ENCODE data around the gene CNNM1. TPM values are rescaled to one million over a fixed set of nuclear protein-coding genes. Genes with fewer than 3 reads are reported as not detected.

CNNM1 gene
- total RNA-seq, 1 experiment from 2014 or later = not detected

DNA sequence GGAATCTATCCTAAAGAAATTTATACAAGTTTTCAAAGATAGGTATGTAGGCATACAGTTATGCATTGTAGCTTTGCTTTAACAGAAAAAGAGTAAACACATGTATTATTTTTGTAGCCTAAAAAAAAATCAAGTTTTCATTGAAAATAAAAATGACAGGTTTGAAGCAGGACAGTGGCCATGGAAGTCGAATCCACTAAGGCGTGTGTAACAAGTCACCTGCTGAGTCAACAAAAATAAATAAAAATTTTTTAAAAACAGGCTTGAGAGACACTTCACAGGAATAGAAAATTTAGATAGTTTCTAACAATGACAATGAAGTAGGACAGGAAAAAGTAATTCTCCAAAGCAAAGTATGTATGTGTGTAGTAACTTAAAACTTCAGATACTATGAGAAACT lies 109.7 kb downstream of the CNNM1 start:
- BruUV-seq (replicated peaks) = no TSS peak
- H3F3A ChIP-seq (ENCODE audit: insufficient read depth, low read depth) = no peaks in the 10 kb centered on the region
- CTCF ChIA-PET = no interaction called here
- H3K9me2 ChIP-seq (ENCODE audit: insufficient read depth) = no peaks in the 10 kb centered on the region
- no peaks in the 10 kb centered on the region for H3K27me3 ChIP-seq (ENCODE audit: insufficient read depth, low read depth)
- no peaks in the 10 kb centered on the region for H3K4me1 ChIP-seq (replicated peaks; ENCODE audit: insufficient read depth)
- DNase-seq = no peak
- H4K20me1 ChIP-seq (ENCODE audit: insufficient read depth) = no peaks in the 10 kb centered on the region
- POLR2A ChIA-PET (ENCODE audit: unreplicated experiment) = no interaction called here
- intact Hi-C loops (cut with micrococcal nuclease; ENCODE audit: unreplicated experiment) = loop anchor here (5.0 to 10.0 kb wide), 4 partner anchors 108 to 346 kb away; partner anchors contain the start of gene ABCC2
- H3K4me2 ChIP-seq = no peak overlapping the region
- H2AFZ ChIP-seq = no peak overlapping the region
- no peak overlapping the region for H3K27ac ChIP-seq
- H3K36me3 ChIP-seq (ENCODE audit: low read depth) = no peaks in the 10 kb centered on the region
- H3K9me3 ChIP-seq (ENCODE audit: insufficient read depth, low read depth) = no peaks in the 10 kb centered on the region
- H3K79me2 ChIP-seq (ENCODE audit: low read depth) = no peaks in the 10 kb centered on the region
- no peak overlapping the region for H3K4me3 ChIP-seq
- no peak for TF ChIP-seq EZH2 (IDR thresholded peaks at IDR 0.05; ENCODE audit: low read depth)
- TF ChIP-seq, protein P1, sequence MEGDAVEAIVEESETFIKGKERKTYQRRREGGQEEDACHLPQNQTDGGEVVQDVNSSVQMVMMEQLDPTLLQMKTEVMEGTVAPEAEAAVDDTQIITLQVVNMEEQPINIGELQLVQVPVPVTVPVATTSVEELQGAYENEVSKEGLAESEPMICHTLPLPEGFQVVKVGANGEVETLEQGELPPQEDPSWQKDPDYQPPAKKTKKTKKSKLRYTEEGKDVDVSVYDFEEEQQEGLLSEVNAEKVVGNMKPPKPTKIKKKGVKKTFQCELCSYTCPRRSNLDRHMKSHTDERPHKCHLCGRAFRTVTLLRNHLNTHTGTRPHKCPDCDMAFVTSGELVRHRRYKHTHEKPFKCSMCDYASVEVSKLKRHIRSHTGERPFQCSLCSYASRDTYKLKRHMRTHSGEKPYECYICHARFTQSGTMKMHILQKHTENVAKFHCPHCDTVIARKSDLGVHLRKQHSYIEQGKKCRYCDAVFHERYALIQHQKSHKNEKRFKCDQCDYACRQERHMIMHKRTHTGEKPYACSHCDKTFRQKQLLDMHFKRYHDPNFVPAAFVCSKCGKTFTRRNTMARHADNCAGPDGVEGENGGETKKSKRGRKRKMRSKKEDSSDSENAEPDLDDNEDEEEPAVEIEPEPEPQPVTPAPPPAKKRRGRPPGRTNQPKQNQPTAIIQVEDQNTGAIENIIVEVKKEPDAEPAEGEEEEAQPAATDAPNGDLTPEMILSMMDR (conservative IDR thresholded peaks at IDR 0.05) = no peak

DNA sequence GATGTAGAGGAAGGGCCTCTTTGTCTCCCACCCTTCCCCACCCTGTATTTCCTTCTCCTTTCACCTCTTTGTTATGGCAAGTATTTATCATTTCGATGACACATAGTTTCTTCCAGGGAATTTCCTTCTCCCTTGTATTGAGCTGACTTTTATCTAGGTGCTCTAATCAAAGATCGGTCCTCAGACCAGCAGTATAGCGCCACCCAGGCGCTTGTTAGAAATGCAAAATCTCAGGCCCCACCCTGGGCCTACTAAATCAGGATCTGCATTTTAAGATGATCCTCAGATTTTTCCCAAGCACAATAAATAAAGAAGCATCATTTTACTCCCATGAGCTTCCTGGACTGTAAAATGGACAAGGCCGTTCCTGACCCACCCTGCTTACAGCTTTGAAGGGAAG lies 113.2 kb downstream of the CNNM1 start:
- intact Hi-C loops (cut with micrococcal nuclease; ENCODE audit: unreplicated experiment) = no loop called here
- H3K9me3 ChIP-seq (ENCODE audit: insufficient read depth, low read depth) = no peaks in the 10 kb centered on the region
- H3K27ac ChIP-seq = no peak overlapping the region
- ChIA-PET CTCF (no interaction called here), POLR2A (ENCODE audit: unreplicated experiment) (no interaction called here)
- H3K27me3 ChIP-seq (ENCODE audit: insufficient read depth, low read depth) = no peaks in the 10 kb centered on the region
- no peaks in the 10 kb centered on the region for H3K9me2 ChIP-seq (ENCODE audit: insufficient read depth)
- no peak overlapping the region for H2AFZ ChIP-seq
- H4K20me1 ChIP-seq (ENCODE audit: insufficient read depth) = no peaks in the 10 kb centered on the region
- no peaks in the 10 kb centered on the region for H3K79me2 ChIP-seq (ENCODE audit: low read depth)
- H3K4me1 ChIP-seq (replicated peaks; ENCODE audit: insufficient read depth) = no peaks in the 10 kb centered on the region
- no TSS peak for BruUV-seq (replicated peaks)
- H3F3A ChIP-seq (ENCODE audit: insufficient read depth, low read depth) = no peaks in the 10 kb centered on the region
- TF ChIP-seq, protein P1 (conservative IDR thresholded peaks at IDR 0.05) = no peak
- TF ChIP-seq EZH2 (IDR thresholded peaks at IDR 0.05; ENCODE audit: low read depth) = no peak
- DNase-seq = no peak
- no peak overlapping the region for H3K4me2 ChIP-seq
- no peak overlapping the region for H3K4me3 ChIP-seq
- no peaks in the 10 kb centered on the region for H3K36me3 ChIP-seq (ENCODE audit: low read depth)

DNA sequence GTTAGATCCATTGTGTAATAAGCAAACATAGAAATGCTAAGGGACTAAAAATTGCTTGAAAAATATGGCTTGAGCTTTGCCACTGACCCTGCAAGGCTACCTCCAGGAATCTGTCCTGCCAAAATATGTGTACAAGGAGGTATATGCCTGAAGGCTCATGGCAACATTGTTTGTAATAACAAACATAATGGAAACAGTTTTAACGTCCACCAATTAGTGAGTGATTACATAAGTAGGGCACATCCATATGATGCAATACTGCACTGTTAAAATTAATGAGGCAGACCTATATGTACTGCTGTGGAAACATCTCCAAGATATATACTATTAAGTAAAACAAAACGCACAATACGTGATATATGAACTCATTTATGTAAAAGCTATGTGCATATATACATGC lies 114.3 kb downstream of the CNNM1 start:
- POLR2A ChIA-PET (ENCODE audit: unreplicated experiment) = no interaction called here
- Histone ChIP-seq H3K4me1 (replicated peaks; ENCODE audit: insufficient read depth) (no peaks in the 10 kb centered on the region), H3K27ac (no peak overlapping the region), H3K9me3 (ENCODE audit: insufficient read depth, low read depth) (no peaks in the 10 kb centered on the region), H2AFZ (no peak overlapping the region), H3K79me2 (ENCODE audit: low read depth) (no peaks in the 10 kb centered on the region), H3F3A (ENCODE audit: insufficient read depth, low read depth) (no peaks in the 10 kb centered on the region), H3K4me3 (no peak overlapping the region), H3K27me3 (ENCODE audit: insufficient read depth, low read depth) (0 out of 2 replicates have a peak, but pooled peaks cover under 1% of the 10 kb centered on the region), H4K20me1 (ENCODE audit: insufficient read depth) (no peaks in the 10 kb centered on the region), H3K9me2 (ENCODE audit: insufficient read depth) (no peaks in the 10 kb centered on the region), H3K36me3 (ENCODE audit: low read depth) (no peaks in the 10 kb centered on the region), H3K4me2 (no peak overlapping the region)
- CTCF ChIA-PET = interaction anchor here (0.7 kb wide), 1 partner anchor 1179 kb away, joined by 3 read pairs; no protein-coding TSS in a partner anchor
- TF ChIP-seq, protein P1 (conservative IDR thresholded peaks at IDR 0.05) = no peak
- no peak for TF ChIP-seq EZH2 (IDR thresholded peaks at IDR 0.05; ENCODE audit: low read depth)
- DNase-seq = no peak
- BruUV-seq (replicated peaks) = no TSS peak
- intact Hi-C loops (cut with micrococcal nuclease; ENCODE audit: unreplicated experiment) = no loop called here

Other genes starting within 250 kb of the CNNM1 start
- gene HPSE2, start 93.5 kb upstream of the CNNM1 start, total RNA-seq (2021) = not detected in 2 replicates
- gene GOT1, start 101.3 kb downstream of the CNNM1 start, total RNA-seq (2021) = 27.5 and 28.6 TPM in 2 replicates
- not detected in 2 replicates for gene NKX2-3, start 203.6 kb downstream of the CNNM1 start, total RNA-seq (2021)